HG02852 (cell line): ENCODE results near the gene IRS2.

Experiments used
- ATAC-seq: cut with Tn5 transposase; IDR thresholded peaks from one replicate; pipeline ENCODE4 v1.9.1; 2021; ENCODE audit warnings: mild to moderate bottlenecking, moderate library complexity; ENCODE audit not compliant: unreplicated experiment

Gene IRS2

GRCh38 chr13:109756778-109757177, 29.6 kb downstream of the IRS2 start:
- ATAC-seq: no peak

- no peak for ATAC-seq
Observed at GRCh38 chr13:109755997-109756396, 30.4 kb downstream of the IRS2 start.

GRCh38 chr13:109755551-109755950, 30.8 kb downstream of the IRS2 start:
- ATAC-seq: no peak

- no peak for ATAC-seq
Observed at GRCh38 chr13:109751477-109751876, 34.9 kb downstream of the IRS2 start.

- no peak for ATAC-seq
Observed at GRCh38 chr13:109750221-109750775, 36.1 kb downstream of the IRS2 start.

GRCh38 chr13:109749365-109749764, 37.0 kb downstream of the IRS2 start:
- no peak for ATAC-seq

- ATAC-seq: no peak
Observed at GRCh38 chr13:109748677-109749076, 37.7 kb downstream of the IRS2 start.

- no peak for ATAC-seq
Observed at GRCh38 chr13:109747524-109747923, 38.9 kb downstream of the IRS2 start.

GRCh38 chr13:109746364-109746763, 40.0 kb downstream of the IRS2 start:
- ATAC-seq: no peak

- ATAC-seq: no peak
Observed at GRCh38 chr13:109745702-109746101, 40.7 kb downstream of the IRS2 start.

- no peak for ATAC-seq
Observed at GRCh38 chr13:109745060-109745459, 41.3 kb downstream of the IRS2 start.

GRCh38 chr13:109744512-109745051, 41.8 kb downstream of the IRS2 start:
- ATAC-seq: no peak

- no peak for ATAC-seq
Observed at GRCh38 chr13:109743706-109744453, 42.5 kb downstream of the IRS2 start.

GRCh38 chr13:109741966-109742365, 44.4 kb downstream of the IRS2 start:
- ATAC-seq: no peak

GRCh38 chr13:109740721-109741120, 45.7 kb downstream of the IRS2 start:
- ATAC-seq: no peak

GRCh38 chr13:109740121-109740520, 46.3 kb downstream of the IRS2 start:
- ATAC-seq: no peak

GRCh38 chr13:109738298-109738746, 48.1 kb downstream of the IRS2 start:
- no peak for ATAC-seq

GRCh38 chr13:109737606-109738005, 48.8 kb downstream of the IRS2 start:
- ATAC-seq: no peak

- no peak for ATAC-seq
Observed at GRCh38 chr13:109737046-109737573, 49.3 kb downstream of the IRS2 start.

- no peak for ATAC-seq
Observed at GRCh38 chr13:109735436-109735966, 50.9 kb downstream of the IRS2 start.

GRCh38 chr13:109734002-109734785, 52.2 kb downstream of the IRS2 start:
- no peak for ATAC-seq
